Parathyroid adenoma (tissue), 2 donors: ENCODE measurements around the gene BSN.

Experiments
- H2AFZ ChIP-seq: fragments of 300-600 bp; sonication (generic); one replicate; pipeline ENCODE4 v1.7.0; 2017; ENCODE audit warnings: antibody characterized with exemption, mild to moderate bottlenecking
- H3K27ac ChIP-seq: fragments of 300-600 bp; sonication (generic); one replicate; pipeline ENCODE4 v1.7.0; 2017
- H3K27me3 ChIP-seq: fragments of 300-600 bp; sonication (generic); one replicate; pipeline ENCODE4 v1.7.0; 2017; ENCODE audit warnings: low read length; ENCODE audit not compliant: control insufficient read depth, insufficient read depth
- H3K36me3 ChIP-seq: fragments of 300-600 bp; sonication (generic); one replicate; pipeline ENCODE4 v1.7.0; 2017; ENCODE audit warnings: low read length; ENCODE audit not compliant: control insufficient read depth, insufficient read depth
- H3K4me1 ChIP-seq: fragments of 300-600 bp; sonication (generic); one replicate; pipeline ENCODE4 v1.7.0; 2017; ENCODE audit warnings: control low read depth
- H3K4me2 ChIP-seq: fragments of 300-600 bp; sonication (generic); one replicate; pipeline ENCODE4 v1.7.0; 2017; ENCODE audit warnings: low read length
- H3K4me3 ChIP-seq: fragments of 300-600 bp; sonication (generic); one replicate; pipeline ENCODE4 v1.7.0; 2017; ENCODE audit warnings: low read depth, low read length
- H3K79me2 ChIP-seq: fragments of 300-600 bp; sonication (generic); one replicate; pipeline ENCODE4 v1.7.0; 2017; ENCODE audit warnings: control low read depth
- H3K9ac ChIP-seq: fragments of 300-600 bp; sonication (generic); one replicate; pipeline ENCODE4 v1.7.0; 2017; ENCODE audit warnings: mild to moderate bottlenecking
- H3K9me3 ChIP-seq: fragments of 300-600 bp; sonication (generic); one replicate; pipeline ENCODE4 v1.7.0; 2017; ENCODE audit warnings: low read length; ENCODE audit not compliant: control insufficient read depth
- CTCF ChIP-seq: fragments of 300-600 bp; sonication (generic); IDR thresholded peaks from one replicate; pipeline ENCODE4 v1.7.0; 2017; ENCODE audit warnings: antibody characterized with exemption, mild to moderate bottlenecking
- donor health status: primary hyperparathyroidism.

Gene BSN

GRCh38 chr3:49663831-49664230, 109.6 kb downstream of the BSN start:
- Histone ChIP-seq H3K27ac (no peak overlapping the region), H3K4me3 (no peak overlapping the region), H3K4me1 (no peaks in the 10 kb centered on the region), H2AFZ (no peak overlapping the region), H3K79me2 (peaks cover 7% of the 10 kb centered on the region), H3K9ac (no peak overlapping the region), H3K4me2 (no peak overlapping the region), H3K36me3 (no peaks in the 10 kb centered on the region), H3K27me3 (no peaks in the 10 kb centered on the region), H3K9me3 (no peaks in the 10 kb centered on the region)
- TF ChIP-seq CTCF = no peak

- no peak overlapping the region for H3K27ac ChIP-seq
- no peaks in the 10 kb centered on the region for H3K27me3 ChIP-seq
Measured at GRCh38 chr3:49664300-49664699, 110.0 kb downstream of the BSN start.

GRCh38 chr3:49665822-49666519, 111.7 kb downstream of the BSN start:
- no peak overlapping the region for H3K4me2 ChIP-seq
- no peaks in the 10 kb centered on the region for H3K4me1 ChIP-seq
- no peaks in the 10 kb centered on the region for H3K9me3 ChIP-seq
- peaks cover 7% of the 10 kb centered on the region for H3K79me2 ChIP-seq
- no peak overlapping the region for H3K9ac ChIP-seq
- H3K4me3 ChIP-seq = no peak overlapping the region
- H3K27me3 ChIP-seq = no peaks in the 10 kb centered on the region
- TF ChIP-seq CTCF = no peak
- H3K27ac ChIP-seq = no peak overlapping the region
- H3K36me3 ChIP-seq = no peaks in the 10 kb centered on the region
- H2AFZ ChIP-seq = no peak overlapping the region

More at GRCh38 chr3:49664300-49664699, 110.0 kb downstream of the BSN start:
- H3K4me3 ChIP-seq = no peak overlapping the region
- TF ChIP-seq CTCF = no peak
- peaks cover 7% of the 10 kb centered on the region for H3K79me2 ChIP-seq
- H3K4me2 ChIP-seq = no peak overlapping the region
- no peaks in the 10 kb centered on the region for H3K9me3 ChIP-seq
- H3K9ac ChIP-seq = no peak overlapping the region
- H3K36me3 ChIP-seq = no peaks in the 10 kb centered on the region
- H2AFZ ChIP-seq = no peak overlapping the region
- H3K4me1 ChIP-seq = no peaks in the 10 kb centered on the region

GRCh38 chr3:49666592-49666991, 112.3 kb downstream of the BSN start:
- peaks cover 4% of the 10 kb centered on the region for H3K4me1 ChIP-seq
- no peaks in the 10 kb centered on the region for H3K36me3 ChIP-seq
- H2AFZ ChIP-seq = no peak overlapping the region
- H3K27me3 ChIP-seq = no peaks in the 10 kb centered on the region
- no peak overlapping the region for H3K27ac ChIP-seq
- peaks cover 7% of the 10 kb centered on the region for H3K79me2 ChIP-seq
- no peaks in the 10 kb centered on the region for H3K9me3 ChIP-seq
- H3K4me2 ChIP-seq = no peak overlapping the region
- H3K4me3 ChIP-seq = no peak overlapping the region
- TF ChIP-seq CTCF = no peak
- H3K9ac ChIP-seq = no peak overlapping the region
